ACHN (cell line): ENCODE data around the gene ADGRG2.
"Not testable (repeated sequence)": the region's sequence is repeated elsewhere in the genome, so short reads cannot be mapped to it uniquely, and the experiment has no call there.

Experiments used
- DNase-seq: peaks from one replicate; pipeline ENCODE4 v3.0.0-alpha.2; 2015
- in situ Hi-C: cut with HindIII; loops from 2 replicates; pipeline ENCODE4 v1.10.0; 2017; ENCODE audit warnings: low sequenced_read_pairs, low pct_ligation_motif_present, low pct_unique_long_range_greater_than_20kb

ADGRG2 gene

DNA sequence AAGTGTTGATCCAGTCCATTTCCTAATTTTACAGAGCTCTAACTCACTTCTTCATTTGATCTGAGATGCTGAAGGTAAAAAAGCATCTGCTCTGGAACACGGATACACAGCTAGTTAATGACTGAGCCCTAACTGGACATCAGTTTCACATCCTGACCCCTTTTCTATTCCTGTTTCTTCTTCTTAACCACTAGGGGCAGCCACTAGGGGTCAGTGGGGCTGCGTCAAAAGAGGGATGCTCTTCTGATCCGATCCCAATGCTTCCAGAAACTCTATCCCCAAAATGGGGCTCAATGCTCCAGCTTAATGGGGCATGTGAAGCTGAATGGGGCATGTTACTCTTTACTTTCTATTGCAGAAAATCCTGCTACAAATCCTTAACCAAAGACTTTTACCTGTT lies 105.0 kb downstream of the ADGRG2 start:
- DNase-seq = peak; percentile 34
- in situ Hi-C loops = no loop called here

DNA sequence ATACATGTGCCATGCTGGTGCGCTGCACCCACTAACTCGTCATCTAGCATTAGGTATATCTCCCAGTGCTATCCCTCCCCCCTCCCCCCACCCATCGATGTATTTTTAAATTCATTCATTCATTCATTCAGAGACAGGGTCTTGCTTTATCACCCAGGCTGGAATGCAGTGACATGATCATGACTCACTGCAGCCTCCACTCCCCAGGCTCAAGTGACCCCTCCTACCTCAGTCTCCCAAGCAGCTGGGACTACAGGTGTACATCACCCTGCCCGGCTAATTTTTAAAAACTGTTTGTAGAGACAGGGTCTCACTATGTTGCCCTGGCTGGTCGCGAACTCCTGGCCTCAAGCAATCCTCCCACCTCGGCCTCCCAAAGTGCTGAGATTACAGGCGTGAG lies 105.7 kb downstream of the ADGRG2 start:
- DNase-seq, in situ Hi-C loops: not testable (repeated sequence)

DNA sequence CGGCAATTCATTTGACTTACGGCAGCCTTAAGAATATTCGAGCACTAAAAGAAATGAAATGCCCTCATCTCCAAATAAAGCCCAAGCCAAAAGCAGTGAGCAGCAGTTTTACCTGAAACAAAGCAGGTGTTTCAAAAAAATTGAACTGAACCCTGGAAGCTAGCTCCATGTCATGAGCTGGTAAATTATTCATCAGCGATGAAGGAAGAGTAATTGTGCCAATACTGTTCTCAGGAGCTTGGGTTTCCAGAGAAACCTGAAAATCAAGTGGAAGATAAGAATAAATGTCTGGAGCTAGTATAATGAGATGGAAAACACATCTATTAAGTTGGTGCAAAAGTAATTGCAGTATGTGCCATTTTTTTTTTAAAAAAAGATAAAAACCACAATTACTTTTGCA lies 114.4 kb downstream of the ADGRG2 start:
- in situ Hi-C loops = no loop called here

DNA sequence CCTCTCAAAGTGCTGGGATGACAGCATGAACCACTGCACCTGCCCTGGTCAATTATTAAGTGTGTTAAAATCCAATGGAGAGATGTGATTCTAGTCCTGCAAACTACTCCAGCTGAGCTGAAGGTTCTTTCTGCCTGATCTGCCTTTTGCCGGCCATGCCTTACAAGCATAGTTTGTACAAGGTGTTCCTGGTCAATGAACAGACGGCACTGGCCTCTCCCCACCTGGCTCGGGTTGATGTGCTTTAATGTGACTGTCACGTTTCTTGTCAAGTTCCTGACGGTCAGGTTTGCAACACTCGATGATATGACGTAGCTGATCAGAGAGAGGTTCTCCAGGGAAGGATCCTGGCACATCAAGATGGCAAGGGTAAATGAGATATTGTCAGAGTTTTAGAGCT lies 115.3 kb downstream of the ADGRG2 start:
- no peak for DNase-seq
- in situ Hi-C loops = no loop called here

More for the DNA sequence above, 114.4 kb downstream of the ADGRG2 start:
- no peak for DNase-seq

DNA sequence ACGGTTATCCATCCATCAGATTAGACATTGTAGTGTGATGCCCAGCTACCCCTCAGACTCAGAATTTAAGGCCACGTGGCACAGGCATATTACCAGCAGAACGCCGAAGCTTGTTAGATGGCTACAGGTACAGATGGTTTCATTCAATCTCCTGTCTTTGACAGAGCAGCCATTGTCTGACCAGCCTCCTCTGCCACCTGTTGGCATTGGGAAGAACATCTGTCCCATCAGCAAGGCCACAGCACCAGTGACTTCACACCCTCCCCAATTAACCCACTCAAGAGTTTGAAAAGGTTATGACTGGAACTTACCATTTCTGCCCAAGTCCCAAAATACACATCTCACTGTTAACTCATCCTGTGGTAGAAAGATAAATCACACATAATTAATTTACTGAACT lies 116.4 kb downstream of the ADGRG2 start:
- DNase-seq = no peak
- in situ Hi-C loops = no loop called here

- DNase-seq = no peak
- in situ Hi-C loops = no loop called here
Observed at GRCh38 chrX:19003756-19004155, 118.5 kb downstream of the ADGRG2 start.

GRCh38 chrX:18998653-18999052 lies 123.6 kb downstream of the ADGRG2 start:
- in situ Hi-C loops = no loop called here

DNA sequence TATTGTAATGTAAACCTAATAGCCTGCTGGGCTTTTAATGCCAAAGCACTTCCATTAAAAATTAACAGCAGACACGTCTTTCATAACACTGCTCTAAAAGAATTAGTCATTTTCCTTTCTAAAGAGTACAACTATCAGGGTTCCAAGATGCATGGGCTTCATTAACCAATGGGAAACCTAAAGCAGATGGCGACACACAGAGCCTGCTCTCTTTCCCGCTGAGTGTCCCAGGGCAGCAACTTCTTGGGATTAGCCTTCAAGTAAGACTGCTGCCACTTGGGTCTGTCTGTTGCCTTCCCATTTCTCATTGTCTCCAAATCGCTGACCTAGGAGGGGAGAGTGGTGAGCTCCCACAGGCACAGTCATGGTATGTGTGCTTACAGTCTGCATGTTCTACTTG lies 124.4 kb downstream of the ADGRG2 start:
- in situ Hi-C loops = no loop called here

More at GRCh38 chrX:18998653-18999052, 123.6 kb downstream of the ADGRG2 start:
- no peak for DNase-seq

DNA sequence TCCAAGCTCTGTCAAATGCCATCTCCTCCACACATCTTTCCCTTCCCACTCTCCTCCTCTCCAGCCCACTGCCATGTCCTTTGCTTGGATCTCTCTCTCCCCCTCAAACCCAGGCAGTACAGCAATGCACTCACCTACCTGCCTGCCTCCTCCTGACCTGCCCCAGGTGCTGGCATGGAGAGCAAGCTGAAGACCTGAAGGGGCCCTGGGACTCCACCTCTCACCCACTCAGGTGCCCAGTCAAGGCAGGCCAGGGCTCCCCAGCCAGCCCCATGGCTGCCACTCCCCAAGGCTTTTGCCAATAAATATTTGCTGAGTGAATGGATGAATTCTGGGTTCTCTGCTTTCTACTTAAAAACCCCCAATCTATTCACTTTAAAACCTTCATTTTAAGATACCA lies 125.7 kb downstream of the ADGRG2 start:
- DNase-seq = no peak

More for the DNA sequence above, 124.4 kb downstream of the ADGRG2 start:
- peak; percentile 22 for DNase-seq

GRCh38 chrX:18995221-18995620 lies 127.0 kb downstream of the ADGRG2 start:
- in situ Hi-C loops = no loop called here

More for the DNA sequence above, 125.7 kb downstream of the ADGRG2 start:
- in situ Hi-C loops = no loop called here

DNA sequence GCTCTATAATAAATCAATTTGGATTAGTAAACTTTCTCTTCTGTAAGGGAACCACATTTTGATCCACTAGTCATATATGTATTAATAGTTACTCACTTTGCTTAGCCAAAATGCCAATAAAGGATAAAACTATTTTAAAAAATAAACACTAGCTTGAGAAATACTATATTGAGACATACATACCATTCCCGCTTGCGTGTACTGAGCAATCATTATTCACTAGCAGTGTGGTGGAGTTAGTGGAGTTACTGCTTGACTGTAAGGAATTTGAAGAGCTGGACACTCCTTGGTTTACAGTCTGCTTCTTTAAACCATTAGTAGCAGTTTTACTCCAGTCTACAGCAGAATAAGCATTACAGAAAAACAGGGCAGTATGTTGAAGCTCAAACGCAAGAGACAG lies 127.6 kb downstream of the ADGRG2 start:
- in situ Hi-C loops = no loop called here
- no peak for DNase-seq

More at GRCh38 chrX:18995221-18995620, 127.0 kb downstream of the ADGRG2 start:
- DNase-seq = peak; percentile 25

- no peak for DNase-seq
Observed at GRCh38 chrX:18992829-18993228, 129.4 kb downstream of the ADGRG2 start.

GRCh38 chrX:18985186-18985435 lies 137.2 kb downstream of the ADGRG2 start:
- in situ Hi-C loops = no loop called here

More at GRCh38 chrX:18992829-18993228, 129.4 kb downstream of the ADGRG2 start:
- in situ Hi-C loops = no loop called here

DNA sequence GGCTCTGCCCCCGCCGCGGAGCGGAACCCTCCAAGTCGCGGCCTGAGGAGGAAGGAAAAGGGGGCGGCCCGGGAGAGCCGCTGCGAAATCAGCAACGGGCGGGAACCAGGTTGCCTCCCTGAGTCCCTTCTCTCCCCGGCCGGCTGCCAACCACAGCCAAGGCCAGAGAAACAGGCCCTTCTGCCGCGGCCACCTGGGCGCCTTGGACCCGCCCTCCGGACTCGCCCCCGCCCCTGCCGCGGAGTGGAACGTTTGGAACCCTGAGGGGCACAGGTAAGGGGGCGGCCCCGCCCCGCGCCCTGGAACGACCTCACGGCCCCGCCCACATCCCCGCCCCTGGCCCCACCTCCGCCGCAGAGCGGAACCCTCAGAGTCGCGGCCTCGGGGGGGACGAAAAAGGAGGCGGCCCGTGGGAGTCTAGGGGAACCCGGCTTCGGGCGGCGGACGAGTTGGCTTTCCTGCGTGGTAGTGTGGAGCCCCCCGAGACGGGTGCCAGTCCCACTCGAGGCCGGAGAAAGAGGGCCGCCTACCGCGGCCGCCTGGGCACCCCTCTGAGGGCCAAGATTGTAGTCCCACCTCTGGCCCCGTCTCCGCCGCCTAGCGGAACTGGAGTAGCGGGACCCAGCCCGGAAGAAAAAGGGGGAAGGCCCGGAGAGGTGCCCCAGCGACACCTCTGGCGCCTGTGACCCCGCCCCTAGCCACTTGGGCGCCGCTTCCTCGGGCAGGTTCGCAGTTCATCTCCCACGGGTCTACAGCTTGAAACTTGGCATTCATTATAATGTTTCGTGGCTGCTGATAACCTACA lies 137.7 kb downstream of the ADGRG2 start:
- in situ Hi-C loops = no loop called here

More at GRCh38 chrX:18985186-18985435, 137.2 kb downstream of the ADGRG2 start:
- no peak for DNase-seq

GRCh38 chrX:18983666-18984380 lies 138.4 kb downstream of the ADGRG2 start, which contains the start of gene PHKA2:
Gene PHKA2 (minus strand): TSS chrX:18984114. CDS start chrX:18983932, 182 bp downstream.
- in situ Hi-C loops = no loop called here
- peak; percentile 47 for DNase-seq

More for the DNA sequence above, 137.7 kb downstream of the ADGRG2 start:
- DNase-seq = peak; percentile 74

- in situ Hi-C loops = no loop called here
- DNase-seq = no peak
Observed at GRCh38 chrX:18981124-18981807, 141.0 kb downstream of the ADGRG2 start.

DNA sequence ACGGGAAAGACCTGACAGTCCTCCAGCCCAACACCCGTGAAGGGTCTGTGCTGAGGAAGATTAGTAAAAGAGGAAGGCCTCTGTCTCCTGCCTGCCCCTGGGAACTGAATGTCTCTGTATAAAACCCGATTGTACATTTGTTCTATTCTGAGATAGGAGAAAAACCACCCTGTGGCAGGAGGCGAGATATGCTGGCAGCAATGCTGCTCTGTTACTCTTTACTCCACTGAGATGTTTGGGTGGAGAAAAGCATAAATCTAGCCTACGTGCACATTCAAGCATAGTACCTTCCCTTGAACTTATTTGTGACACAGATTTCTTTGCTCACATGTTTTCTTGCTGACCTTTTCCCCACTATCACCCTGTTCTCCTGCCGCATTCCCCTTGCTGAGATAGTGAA lies 142.0 kb downstream of the ADGRG2 start:
- in situ Hi-C loops, DNase-seq: not testable (repeated sequence)

- in situ Hi-C loops = no loop called here
- no peak for DNase-seq
Observed at GRCh38 chrX:18974993-18975392, 147.3 kb downstream of the ADGRG2 start.

DNA sequence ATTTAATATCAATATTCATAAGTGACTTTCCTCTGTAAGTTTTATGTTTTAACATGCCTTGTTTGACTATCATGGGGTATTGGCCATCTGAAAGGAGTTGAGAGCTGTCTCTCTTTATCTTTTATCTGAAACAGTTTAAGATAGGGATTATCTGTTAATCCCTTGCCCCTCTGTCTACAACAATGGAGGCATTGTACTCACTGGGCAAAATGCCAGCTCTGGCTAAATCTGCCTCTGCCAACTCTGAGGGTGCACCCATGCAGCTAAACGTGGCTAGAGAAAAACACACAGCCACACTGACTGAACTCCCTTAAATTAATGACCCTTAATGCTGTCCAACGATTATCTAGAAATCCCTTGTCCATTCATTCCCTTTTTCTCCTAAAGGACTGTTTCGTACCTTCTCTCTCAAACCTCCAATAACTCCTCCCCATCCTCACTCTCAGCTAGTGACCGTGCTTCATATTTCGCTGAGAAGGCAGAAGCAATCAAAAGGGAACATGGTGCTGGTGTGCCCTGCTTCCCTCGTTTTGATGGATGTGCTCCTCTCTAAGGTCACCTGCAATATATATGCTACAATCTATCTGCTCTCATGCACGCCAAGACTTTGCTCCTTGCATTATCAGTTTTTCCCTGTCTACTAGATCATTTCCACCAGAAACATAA lies 148.6 kb downstream of the ADGRG2 start:
- in situ Hi-C loops = no loop called here
- DNase-seq = no peak
